BLaER1 treated with 17β-estradiol and CSF1 and Interleukin-3, amounts not matched to agents 10 nM and 100 nM (cell line): ENCODE data around the gene PFDN1.
A peak's percentile ranks its signal among the peaks of the same experiment; 100 is the strongest.

ENCODE experiments used
- H3K27ac ChIP-seq, 11 experiments: shearing (Covaris generic); formaldehyde crosslinking; 2 replicates each; pipeline ENCODE4 v1.8.1; 2022
- H3K27me3 ChIP-seq, 11 experiments: shearing (Covaris generic); formaldehyde crosslinking; 2 replicates each; pipeline ENCODE4 v1.8.1; 2022
- H3K36me3 ChIP-seq, 11 experiments: shearing (Covaris generic); formaldehyde crosslinking; 2 replicates each; pipeline ENCODE4 v1.8.1; 2022
- H3K4me1 ChIP-seq, 10 experiments: shearing (Covaris generic); formaldehyde crosslinking; 2 replicates each; pipeline ENCODE4 v1.8.1; 2022
- H3K4me2 ChIP-seq, 11 experiments: shearing (Covaris generic); formaldehyde crosslinking; 2 replicates each; pipeline ENCODE4 v1.8.1; 2022
- H3K4me3 ChIP-seq, 10 experiments: shearing (Covaris generic); formaldehyde crosslinking; 2 replicates each; pipeline ENCODE4 v1.8.1; 2022
- H3K9ac ChIP-seq, 11 experiments: shearing (Covaris generic); formaldehyde crosslinking; 2 replicates each; pipeline ENCODE4 v1.8.1; 2022
- H3K9me3 ChIP-seq, 11 experiments: shearing (Covaris generic); formaldehyde crosslinking; replicated peaks in 1 of 11; 2 replicates each; pipeline ENCODE4 v1.8.1; 2022
- H4K20me1 ChIP-seq, 11 experiments: shearing (Covaris generic); formaldehyde crosslinking; 2 replicates each; pipeline ENCODE4 v1.8.1; 2022
- Cebpa-rat ChIP-seq, 11 experiments: shearing (Covaris generic); IDR thresholded peaks; 2 replicates each; pipeline ENCODE4 v1.8.1; 2022

Gene PFDN1

DNA sequence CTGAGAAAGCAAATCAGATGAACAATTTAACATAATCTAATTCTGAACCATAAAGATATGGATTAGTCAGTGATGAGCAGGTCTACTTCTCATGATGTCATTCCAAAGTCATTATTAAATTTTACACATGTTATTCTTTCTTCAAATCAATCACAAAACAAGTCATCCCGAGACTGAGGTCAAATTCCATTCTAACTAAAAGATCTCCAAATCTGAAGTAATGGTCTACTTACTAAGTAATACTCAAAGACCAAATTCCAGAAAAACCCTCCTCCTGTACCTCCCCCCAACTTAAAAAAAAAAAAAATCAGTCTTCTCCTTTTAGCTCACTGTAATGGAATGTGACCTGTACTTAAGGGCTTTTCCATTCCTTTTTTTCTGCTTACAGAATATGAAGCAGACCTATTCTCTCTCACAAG is 4.7 kb downstream of the PFDN1 start:
- no peaks in the 10 kb centered on the region for H3K27me3 ChIP-seq
- no peak for TF ChIP-seq Cebpa-rat (IDR thresholded peaks at IDR 0.05)
- H3K27ac ChIP-seq: no peak overlapping the region
- H3K4me2 ChIP-seq: no peak overlapping the region
- peaks cover 27 to 61% (median 40%) of the 10 kb centered on the region in 10 experiments for H3K4me1 ChIP-seq
- H3K9me3 ChIP-seq: no peaks in the 10 kb centered on the region
- H3K36me3 ChIP-seq: peaks cover 31 to 44% (median 37%) of the 10 kb centered on the region in 11 experiments
- no peak overlapping the region for H3K4me3 ChIP-seq
- H4K20me1 ChIP-seq: peaks cover 0 to 14% (median 0%) of the 10 kb centered on the region in 11 experiments; a peak in 5 of 22 replicates
- H3K9ac ChIP-seq: no peak overlapping the region

DNA sequence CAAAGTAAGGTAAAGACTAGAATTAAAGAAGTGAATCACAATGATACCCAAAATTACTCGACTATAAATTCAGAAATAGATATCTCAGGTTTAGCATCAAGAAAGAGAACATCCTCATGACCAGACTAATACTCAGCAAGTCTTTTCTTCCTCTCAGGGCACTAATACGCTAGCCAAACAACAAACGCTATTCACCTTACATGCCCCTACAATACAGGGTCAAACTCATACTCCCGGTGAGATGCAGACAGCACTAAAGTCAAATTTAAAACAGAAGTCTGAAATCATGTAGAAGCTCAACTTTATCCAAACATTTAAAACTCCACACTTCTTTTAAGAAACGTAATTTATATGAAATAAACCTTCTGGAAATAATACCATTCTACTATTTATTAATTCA is 5.6 kb downstream of the PFDN1 start:
- H3K36me3 ChIP-seq: peaks cover 31 to 44% (median 39%) of the 10 kb centered on the region in 11 experiments
- no peaks in the 10 kb centered on the region for H3K27me3 ChIP-seq
- H3K4me3 ChIP-seq: no peak overlapping the region
- H4K20me1 ChIP-seq: peaks cover 0 to 22% (median 0%) of the 10 kb centered on the region in 11 experiments; a peak in 5 of 22 replicates
- no peak overlapping the region for H3K9ac ChIP-seq
- no peaks in the 10 kb centered on the region for H3K9me3 ChIP-seq
- no peak overlapping the region; a peak in 1 of 22 replicates for H3K4me2 ChIP-seq
- no peak for TF ChIP-seq Cebpa-rat (IDR thresholded peaks at IDR 0.05)
- H3K27ac ChIP-seq: no peak overlapping the region
- H3K4me1 ChIP-seq: peaks cover 30 to 68% (median 41%) of the 10 kb centered on the region in 10 experiments

DNA sequence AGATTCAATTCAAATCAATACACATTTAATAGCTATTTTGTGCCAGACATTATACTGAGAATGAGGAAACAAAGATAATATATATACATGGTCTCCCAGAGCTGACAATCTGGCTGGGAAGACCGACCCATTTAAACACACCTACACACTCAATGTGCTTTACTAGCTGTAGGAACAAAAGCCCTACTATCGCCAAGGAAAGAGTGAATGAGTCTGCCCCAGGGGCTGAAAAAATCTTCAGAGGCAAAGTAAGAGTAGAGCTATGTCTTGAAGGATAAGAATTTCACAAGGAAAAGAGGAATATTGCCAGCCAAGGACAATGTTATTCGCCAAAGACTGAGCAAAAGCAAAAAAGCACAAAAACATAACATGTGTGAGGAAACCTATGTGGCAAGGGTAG is 6.6 kb downstream of the PFDN1 start:
- Histone ChIP-seq H3K9ac (no peak overlapping the region), H3K4me2 (no peak overlapping the region), H3K27ac (no peak overlapping the region; a peak in 1 of 22 replicates), H3K36me3 (peaks cover 35 to 51% (median 42%) of the 10 kb centered on the region in 11 experiments), H4K20me1 (peaks cover 0 to 23% (median 0%) of the 10 kb centered on the region in 11 experiments; a peak in 5 of 22 replicates), H3K4me1 (peaks cover 20 to 59% (median 31%) of the 10 kb centered on the region in 10 experiments), H3K9me3 (no peaks in the 10 kb centered on the region), H3K4me3 (no peak overlapping the region), H3K27me3 (no peaks in the 10 kb centered on the region)
- no peak for TF ChIP-seq Cebpa-rat (IDR thresholded peaks at IDR 0.05)

DNA sequence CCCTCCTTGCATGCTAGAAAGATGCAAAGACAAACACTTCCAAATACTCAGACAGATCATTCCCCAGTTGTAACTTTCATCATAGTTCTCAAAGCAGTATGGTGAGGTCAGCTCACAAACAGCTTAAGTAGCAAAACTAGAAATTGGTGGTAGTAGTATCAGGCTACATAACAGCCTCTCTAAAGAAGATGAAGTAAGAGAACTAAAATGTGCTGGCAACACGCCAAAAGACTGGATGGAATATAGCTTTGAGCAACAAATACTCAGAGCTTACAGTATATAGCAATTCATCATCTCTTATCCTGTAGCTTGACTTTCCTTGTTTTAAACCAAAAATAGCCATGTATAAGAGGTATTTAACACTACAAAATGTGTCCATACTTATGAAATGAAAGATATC is 7.5 kb downstream of the PFDN1 start:
- H4K20me1 ChIP-seq: peaks cover 0 to 24% (median 0%) of the 10 kb centered on the region in 11 experiments; a peak in 5 of 22 replicates
- no peak for TF ChIP-seq Cebpa-rat (IDR thresholded peaks at IDR 0.05)
- peak overlapping the region in 3 of 11 experiments; percentile 5 to 60 (median 59); a peak in 5 of 22 replicates for H3K4me2 ChIP-seq
- no peaks in the 10 kb centered on the region for H3K9me3 ChIP-seq
- H3K4me3 ChIP-seq: no peak overlapping the region
- H3K36me3 ChIP-seq: peaks cover 37 to 57% (median 41%) of the 10 kb centered on the region in 11 experiments
- no peak overlapping the region for H3K27ac ChIP-seq
- peaks cover 15 to 50% (median 26%) of the 10 kb centered on the region in 10 experiments for H3K4me1 ChIP-seq
- H3K27me3 ChIP-seq: no peaks in the 10 kb centered on the region
- no peak overlapping the region for H3K9ac ChIP-seq

DNA sequence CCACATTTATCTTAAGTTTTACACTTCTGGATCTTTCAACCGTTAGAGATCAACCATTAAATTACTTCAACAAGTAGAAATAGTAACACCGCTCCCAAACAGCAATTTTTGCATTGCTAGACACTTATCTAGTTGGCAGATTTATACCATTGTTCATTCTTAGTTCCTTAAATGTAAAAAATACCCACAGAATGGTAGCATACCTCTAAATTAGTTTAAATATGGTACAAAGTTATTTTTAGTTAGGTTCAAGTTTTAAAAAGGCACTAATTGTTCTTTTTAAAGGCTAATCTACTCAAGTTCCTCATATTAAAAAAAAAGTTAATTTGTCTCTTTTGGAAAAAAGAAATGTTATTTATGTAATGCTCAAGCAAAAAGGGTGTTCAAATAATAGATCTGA is 8.1 kb downstream of the PFDN1 start:
- peaks cover 0 to 27% (median 0%) of the 10 kb centered on the region in 11 experiments; a peak in 5 of 22 replicates for H4K20me1 ChIP-seq
- TF ChIP-seq Cebpa-rat (IDR thresholded peaks at IDR 0.05): no peak
- H3K9me3 ChIP-seq: no peaks in the 10 kb centered on the region
- no peak overlapping the region for H3K4me3 ChIP-seq
- no peaks in the 10 kb centered on the region for H3K27me3 ChIP-seq
- H3K9ac ChIP-seq: no peak overlapping the region
- peaks cover 30 to 57% (median 40%) of the 10 kb centered on the region in 11 experiments for H3K36me3 ChIP-seq
- no peak overlapping the region for H3K27ac ChIP-seq
- peak overlapping the region in 3 of 11 experiments; percentile 25 to 60 (median 59); a peak in 4 of 22 replicates for H3K4me2 ChIP-seq
- peaks cover 15 to 43% (median 26%) of the 10 kb centered on the region in 10 experiments for H3K4me1 ChIP-seq

DNA sequence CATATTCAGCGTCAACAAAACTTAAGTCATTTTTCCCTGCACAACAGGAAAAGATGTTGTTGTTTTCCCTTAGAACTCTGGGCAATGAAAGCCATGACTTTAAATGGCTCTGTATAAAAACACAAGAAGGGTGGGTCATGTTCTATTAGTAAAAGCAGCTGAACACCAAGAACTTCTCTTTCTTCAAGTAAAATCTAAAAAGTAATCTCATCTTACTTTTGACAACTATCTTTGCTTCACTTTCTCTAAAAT is 9.1 kb downstream of the PFDN1 start:
- Histone ChIP-seq H3K4me3 (no peak overlapping the region), H3K27ac (no peak overlapping the region), H3K36me3 (peaks cover 21 to 56% (median 32%) of the 10 kb centered on the region in 11 experiments), H3K9me3 (no peaks in the 10 kb centered on the region), H3K9ac (no peak overlapping the region), H3K27me3 (no peaks in the 10 kb centered on the region), H3K4me1 (peaks cover 14 to 40% (median 22%) of the 10 kb centered on the region in 10 experiments), H4K20me1 (peaks cover 0 to 33% (median 4%) of the 10 kb centered on the region in 11 experiments; a peak in 9 of 22 replicates), H3K4me2 (peak overlapping the region in 9 of 11 experiments; percentile 3 to 60 (median 22); a peak in 9 of 22 replicates)
- TF ChIP-seq Cebpa-rat (IDR thresholded peaks at IDR 0.05): no peak

DNA sequence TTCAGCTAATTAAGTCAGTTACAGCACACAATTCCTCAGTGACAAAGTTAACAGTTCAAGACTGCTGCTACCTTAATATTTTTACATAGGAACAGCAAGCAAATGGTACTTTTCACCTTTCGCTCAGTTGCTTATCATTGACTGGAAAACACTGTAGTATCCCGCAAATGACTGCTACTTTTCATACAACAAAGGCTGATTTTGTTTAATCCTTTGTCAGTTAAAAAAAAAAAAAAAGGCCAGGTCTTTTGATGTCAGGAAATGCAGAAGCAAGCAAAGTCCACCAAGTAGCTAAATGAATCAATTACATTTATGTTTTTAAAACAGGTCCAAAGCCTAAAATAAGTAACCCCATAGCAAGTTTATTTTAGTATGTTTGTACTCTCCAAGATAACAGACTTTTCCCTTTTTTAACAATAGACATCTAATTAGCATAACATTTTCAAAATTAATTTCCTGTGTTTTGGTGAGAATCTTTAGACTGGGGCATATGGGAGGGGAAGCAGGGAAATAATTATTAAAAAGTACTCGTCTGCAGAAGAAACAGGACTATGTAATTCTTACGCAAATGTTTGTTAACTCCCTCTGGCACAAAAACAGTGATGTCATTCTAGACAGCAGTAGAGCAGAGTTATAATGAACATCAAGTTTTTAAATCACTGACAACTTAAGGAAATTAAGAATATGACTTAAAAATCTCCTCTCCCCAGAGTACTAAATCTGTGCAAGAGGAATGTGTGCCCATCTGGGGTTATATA is 9.6 kb downstream of the PFDN1 start:
- peaks cover 11 to 37% (median 20%) of the 10 kb centered on the region in 10 experiments; a peak in 18 of 20 replicates for H3K4me1 ChIP-seq
- no peak overlapping the region for H3K4me3 ChIP-seq
- no peak overlapping the region for H3K9ac ChIP-seq
- no peaks in the 10 kb centered on the region for H3K27me3 ChIP-seq
- no peaks in the 10 kb centered on the region for H3K9me3 ChIP-seq
- peaks cover 0 to 38% (median 8%) of the 10 kb centered on the region in 11 experiments; a peak in 10 of 22 replicates for H4K20me1 ChIP-seq
- H3K36me3 ChIP-seq: peaks cover 15 to 56% (median 32%) of the 10 kb centered on the region in 11 experiments; a peak in 19 of 22 replicates
- peak overlapping the region in 9 of 11 experiments; percentile 3 to 60 (median 22); a peak in 9 of 22 replicates for H3K4me2 ChIP-seq
- H3K27ac ChIP-seq: peak overlapping the region in 1 of 11 experiments; percentile 36; a peak in 2 of 22 replicates
- no peak for TF ChIP-seq Cebpa-rat (IDR thresholded peaks at IDR 0.05)

DNA sequence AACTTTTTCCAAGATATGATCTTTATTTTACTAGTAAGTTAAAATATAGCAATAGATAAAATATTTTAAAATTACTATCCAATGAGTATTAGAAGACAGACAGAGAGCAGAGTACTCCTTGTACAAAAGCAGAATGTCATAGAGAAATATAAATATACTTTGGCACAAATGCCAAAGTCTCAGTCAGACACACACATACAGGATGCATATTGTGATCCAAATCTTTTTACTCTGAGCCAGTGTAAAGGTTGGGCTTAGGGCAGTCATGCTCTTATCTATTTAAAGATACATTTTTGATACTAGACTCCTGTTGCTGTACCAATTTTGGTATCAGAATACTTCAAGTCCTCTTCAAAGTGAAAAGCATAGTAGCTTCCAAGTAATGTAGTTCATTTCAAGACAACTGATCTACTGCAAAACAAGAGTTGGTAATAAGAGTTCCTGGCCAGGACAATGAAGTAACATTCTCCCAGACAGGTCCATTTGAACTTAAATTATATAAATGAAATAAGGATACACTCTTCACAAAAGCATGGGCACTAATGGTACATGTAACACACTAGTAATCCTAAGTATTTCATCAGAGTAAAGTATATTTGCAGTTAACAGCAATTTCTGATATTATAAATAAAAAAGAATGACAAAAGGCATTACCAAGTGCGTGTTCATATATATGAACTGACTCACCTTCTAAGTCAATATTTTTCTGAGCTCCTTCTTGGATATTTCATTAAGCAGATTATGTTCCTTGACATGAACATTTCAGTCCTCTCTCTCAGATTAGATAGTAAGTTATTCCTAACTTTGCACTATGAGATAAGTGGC is 10.5 kb downstream of the PFDN1 start:
- H3K36me3 ChIP-seq: peaks cover 7 to 54% (median 26%) of the 10 kb centered on the region in 11 experiments; a peak in 17 of 22 replicates
- no peak overlapping the region for H3K4me3 ChIP-seq
- no peak overlapping the region for H3K9ac ChIP-seq
- peaks cover 0 to 46% (median 11%) of the 10 kb centered on the region in 11 experiments; a peak in 11 of 22 replicates for H4K20me1 ChIP-seq
- H3K4me2 ChIP-seq: peak overlapping the region in 4 of 11 experiments; percentile 3 to 60 (median 43); a peak in 3 of 22 replicates
- peak overlapping the region in 1 of 11 experiments; percentile 36; a peak in 1 of 22 replicates for H3K27ac ChIP-seq
- TF ChIP-seq Cebpa-rat (IDR thresholded peaks at IDR 0.05): no peak
- H3K9me3 ChIP-seq: no peaks in the 10 kb centered on the region
- H3K4me1 ChIP-seq: peaks cover 11 to 44% (median 20%) of the 10 kb centered on the region in 10 experiments; a peak in 18 of 20 replicates
- no peaks in the 10 kb centered on the region for H3K27me3 ChIP-seq
